GM12892 (cell line): ENCODE measurements around the gene SLC7A6.

Experiments used
- POLR2A ChIP-seq: IDR thresholded peaks from 2 replicates; pipeline ENCODE4 v1.6.1; 2011; ENCODE audit warnings: low read depth, low read length, control low read depth
- TAF1 ChIP-seq: IDR thresholded peaks from 2 replicates; pipeline ENCODE4 v1.6.1; 2011; ENCODE audit warnings: low read depth, mild to moderate bottlenecking, control low read depth, low read length, borderline replicate concordance

DNA sequence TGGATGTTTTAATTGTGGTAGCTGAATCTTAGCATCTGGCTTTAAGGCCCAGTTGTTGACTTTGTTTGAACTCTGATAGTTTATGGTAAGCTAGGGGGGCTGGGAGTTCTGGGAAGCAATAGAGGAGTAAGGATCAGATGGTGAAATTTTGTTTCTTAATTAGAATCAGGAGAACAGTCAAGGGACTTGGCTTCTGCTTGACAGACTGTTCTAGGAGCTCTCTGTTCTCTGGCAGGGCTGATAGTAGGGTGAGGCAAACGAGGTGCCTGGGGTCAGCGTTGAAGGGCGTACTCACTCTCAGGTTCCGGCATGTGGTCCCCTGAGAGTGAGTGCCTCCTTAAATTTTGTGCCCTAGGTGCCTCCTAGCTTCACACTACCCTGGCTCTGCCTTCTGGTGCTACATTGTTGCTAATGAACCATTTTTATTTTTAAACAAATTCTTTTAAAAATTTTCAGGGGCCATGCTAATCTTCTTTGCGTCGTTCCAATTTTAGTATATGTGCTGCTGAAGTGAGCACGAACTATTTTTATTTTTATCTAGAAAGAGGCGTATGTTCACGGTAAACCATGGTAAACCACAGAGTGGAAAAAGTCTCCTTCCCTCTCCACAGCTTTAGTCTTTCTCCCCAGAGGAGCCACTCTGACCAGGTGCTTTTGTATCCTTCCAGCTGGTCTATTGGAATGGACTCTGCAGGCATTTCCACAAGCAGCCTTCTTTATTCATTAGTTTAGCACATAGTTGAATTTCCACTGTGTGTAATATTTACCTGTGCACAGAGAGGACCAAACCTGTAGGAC is 19.7 kb downstream of the SLC7A6 start:
- TF ChIP-seq POLR2A = no peak
- TF ChIP-seq TAF1 = no peak
